Measurements from ENCODE around the gene PTCH2. TPM values are rescaled to one million over a fixed set of nuclear protein-coding genes. Genes with fewer than 3 reads are reported as not detected.

PTCH2 gene
- total RNA-seq, 2 donors from 2014 or later: 1.5 to 1.6 TPM

- Mint-ChIP-seq H3K27ac (no peak overlapping the region), H3K4me3 (no peak overlapping the region), H3K4me1 (peaks cover 14% of the 10 kb centered on the region)
These were observed 7.0 kb downstream of the PTCH2 start for GRCh38 chr1:44835738-44836675.

GRCh38 chr1:44834328-44834727 lies 8.7 kb downstream of the PTCH2 start:
- no peak overlapping the region for H3K4me3 Mint-ChIP-seq
- no peaks in the 10 kb centered on the region for H3K27me3 Mint-ChIP-seq (ENCODE audit: insufficient read depth)
- H3K27ac Mint-ChIP-seq: no peak overlapping the region
- H3K9ac ChIP-seq (ENCODE audit: extremely low read depth, low read length, poor library complexity, severe bottlenecking): no peak overlapping the region
- no peak overlapping the region for H3K27ac ChIP-seq (ENCODE audit: low read depth, low read length)
- H3K27me3 ChIP-seq (ENCODE audit: control insufficient read depth, insufficient read depth, low read length, poor library complexity, severe bottlenecking): no peaks in the 10 kb centered on the region
- no peaks in the 10 kb centered on the region for H3K9me3 Mint-ChIP-seq
- DNase-seq: no peak
- no peaks in the 10 kb centered on the region for H3K9me3 ChIP-seq (ENCODE audit: control insufficient read depth, low read length)
- H3K4me3 ChIP-seq (ENCODE audit: low read length): no peak overlapping the region
- H3K4me1 ChIP-seq (ENCODE audit: control insufficient read depth, insufficient read depth, low read length): no peaks in the 10 kb centered on the region
- H3K4me1 Mint-ChIP-seq: peaks cover 14% of the 10 kb centered on the region
- WGBS, 2 experiments (ENCODE audit: insufficient coverage in 1 of 2, insufficient read length in 1 of 2): 82 to 91% methylated on average over 6 to 7 of the region's 7 CpGs
- H3K36me3 ChIP-seq (ENCODE audit: control insufficient read depth, insufficient read depth, low read length): no peaks in the 10 kb centered on the region
- no peak for TF ChIP-seq CTCF (conservative IDR thresholded peaks at IDR 0.05)
- no peaks in the 10 kb centered on the region for H3K36me3 Mint-ChIP-seq (ENCODE audit: low read depth)

More at GRCh38 chr1:44835738-44836675, 7.0 kb downstream of the PTCH2 start:
- H3K4me1 ChIP-seq (ENCODE audit: control insufficient read depth, insufficient read depth, low read length): no peaks in the 10 kb centered on the region
- Mint-ChIP-seq H3K36me3 (ENCODE audit: low read depth) (peaks cover under 1% of the 10 kb centered on the region), H3K27me3 (ENCODE audit: insufficient read depth) (peaks cover under 1% of the 10 kb centered on the region), H3K9me3 (no peaks in the 10 kb centered on the region)
- no peak overlapping the region for H3K4me3 ChIP-seq (ENCODE audit: low read length)
- 75 to 84% methylated on average over 21 to 23 of the region's 23 CpGs for WGBS, 2 experiments (ENCODE audit: insufficient coverage in 1 of 2, insufficient read length in 1 of 2)
- peak; percentile 97 for DNase-seq
- peak; percentile 95 for TF ChIP-seq CTCF (conservative IDR thresholded peaks at IDR 0.05)
- no peak overlapping the region for H3K27ac ChIP-seq (ENCODE audit: low read depth, low read length)
- no peak overlapping the region for H3K9ac ChIP-seq (ENCODE audit: extremely low read depth, low read length, poor library complexity, severe bottlenecking)
- no peaks in the 10 kb centered on the region for H3K27me3 ChIP-seq (ENCODE audit: control insufficient read depth, insufficient read depth, low read length, poor library complexity, severe bottlenecking)
- no peaks in the 10 kb centered on the region for H3K36me3 ChIP-seq (ENCODE audit: control insufficient read depth, insufficient read depth, low read length)
- no peaks in the 10 kb centered on the region for H3K9me3 ChIP-seq (ENCODE audit: control insufficient read depth, low read length)

GRCh38 chr1:44832056-44832705 lies 10.9 kb downstream of the PTCH2 start:
- no peaks in the 10 kb centered on the region for H3K27me3 Mint-ChIP-seq (ENCODE audit: insufficient read depth)
- H3K36me3 ChIP-seq (ENCODE audit: control insufficient read depth, insufficient read depth, low read length): no peaks in the 10 kb centered on the region
- peak; percentile 61 for DNase-seq
- no peak overlapping the region for H3K4me3 Mint-ChIP-seq
- no peaks in the 10 kb centered on the region for H3K27me3 ChIP-seq (ENCODE audit: control insufficient read depth, insufficient read depth, low read length, poor library complexity, severe bottlenecking)
- no peak overlapping the region for H3K27ac Mint-ChIP-seq
- H3K9ac ChIP-seq (ENCODE audit: extremely low read depth, low read length, poor library complexity, severe bottlenecking): no peak overlapping the region
- no peak overlapping the region for H3K27ac ChIP-seq (ENCODE audit: low read depth, low read length)
- WGBS, 2 experiments (ENCODE audit: insufficient coverage in 1 of 2, insufficient read length in 1 of 2): 85 to 86% methylated on average over 5 to 13 of the region's 13 CpGs
- H3K4me1 Mint-ChIP-seq: peaks cover 14% of the 10 kb centered on the region
- H3K4me3 ChIP-seq (ENCODE audit: low read length): no peak overlapping the region
- no peaks in the 10 kb centered on the region for H3K9me3 Mint-ChIP-seq
- no peak for TF ChIP-seq CTCF (conservative IDR thresholded peaks at IDR 0.05)
- H3K9me3 ChIP-seq (ENCODE audit: control insufficient read depth, low read length): no peaks in the 10 kb centered on the region
- no peaks in the 10 kb centered on the region for H3K36me3 Mint-ChIP-seq (ENCODE audit: low read depth)
- no peaks in the 10 kb centered on the region for H3K4me1 ChIP-seq (ENCODE audit: control insufficient read depth, insufficient read depth, low read length)

Measured in endodermal cell (in vitro differentiated cells).